HG03066 (cell line): ENCODE data around the gene HS2ST1.

Source experiments
- ATAC-seq: cut with Tn5 transposase; IDR thresholded peaks from one replicate; pipeline ENCODE4 v1.9.1; 2021; ENCODE audit warnings: low read depth; ENCODE audit not compliant: unreplicated experiment

HS2ST1 gene

DNA sequence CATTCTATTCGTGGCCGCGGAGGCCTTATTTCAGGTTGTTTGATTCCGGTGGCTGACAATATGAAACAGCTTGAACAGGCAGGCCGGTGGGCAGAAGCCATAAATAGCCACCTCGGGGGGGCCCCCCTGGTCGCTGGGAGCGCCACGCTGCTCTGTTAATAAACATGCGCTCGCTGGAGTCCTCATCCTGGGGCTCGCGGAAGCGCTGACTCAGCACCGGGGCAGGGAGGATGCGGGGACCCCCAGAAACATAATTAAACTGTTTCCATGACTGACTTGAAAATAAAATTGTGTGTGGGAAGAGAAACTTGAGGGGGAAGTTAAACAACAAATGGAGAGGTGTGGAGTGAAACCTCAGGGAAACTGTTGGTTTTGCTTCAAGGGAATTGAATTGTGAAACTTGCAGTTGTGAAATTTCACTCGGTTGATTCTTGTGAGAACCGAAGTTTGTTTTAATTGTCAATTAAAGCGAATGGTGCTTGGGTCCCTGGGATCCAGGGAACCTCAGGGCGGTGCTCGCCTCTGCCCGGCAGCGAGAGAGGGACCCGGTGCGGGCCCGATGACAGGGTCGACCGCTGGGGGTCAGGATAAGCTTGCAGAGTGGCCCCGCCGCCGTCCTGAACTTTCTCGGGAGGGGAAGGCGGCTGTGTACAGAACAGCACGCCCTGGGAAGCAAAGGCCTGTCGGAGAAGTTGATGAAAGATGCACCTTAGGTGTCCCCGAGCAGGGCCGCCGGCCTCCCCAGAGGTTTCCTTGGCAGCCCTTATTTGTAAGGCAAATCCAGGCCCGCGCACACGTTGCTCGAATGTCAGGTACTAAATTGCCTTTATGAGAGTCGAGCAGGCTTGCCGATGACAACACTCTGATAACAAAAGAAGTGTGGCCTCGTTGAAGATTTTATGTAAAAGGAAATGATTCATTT, 237.3 kb downstream of the HS2ST1 start:
- peak; percentile 80 for ATAC-seq

DNA sequence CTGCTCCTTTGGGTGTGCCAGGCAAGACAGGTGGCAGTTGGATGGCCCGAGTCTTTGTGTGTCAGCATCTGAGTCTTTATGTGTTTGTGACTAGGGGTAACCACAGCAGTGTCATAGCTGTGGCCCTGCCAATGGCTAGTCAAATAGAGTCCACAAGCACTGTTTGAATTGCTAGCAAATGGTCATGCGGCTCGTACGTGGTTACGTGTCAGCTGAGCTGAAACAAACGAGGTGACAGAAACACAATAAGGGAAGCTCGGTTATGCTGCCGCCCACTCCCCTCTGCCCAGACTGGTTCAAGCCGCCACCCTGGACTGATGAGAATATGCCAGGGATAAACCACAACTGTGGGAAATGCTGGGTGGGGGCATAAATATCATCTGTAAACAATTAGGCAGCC, 239.9 kb downstream of the HS2ST1 start:
- ATAC-seq, result no peak

DNA sequence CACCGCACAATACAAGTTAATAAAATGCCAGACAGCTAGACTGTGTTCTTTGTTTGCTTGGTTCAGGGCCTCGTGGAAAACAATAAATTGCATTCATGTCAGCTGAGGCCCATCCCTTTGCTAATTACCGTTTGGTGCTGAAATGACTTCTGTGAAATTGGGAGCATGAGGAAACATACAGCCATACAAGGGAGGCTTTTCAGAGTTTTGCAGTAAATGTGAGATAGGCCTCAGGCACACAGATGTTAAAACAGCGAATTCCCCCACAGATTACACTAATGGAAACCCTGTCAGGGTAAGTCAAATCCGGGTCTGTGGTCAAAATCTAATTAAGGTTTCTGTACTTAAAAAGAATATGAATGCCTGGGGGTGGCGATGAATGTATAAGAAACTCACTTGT, 240.7 kb downstream of the HS2ST1 start:
- ATAC-seq, result no peak

DNA sequence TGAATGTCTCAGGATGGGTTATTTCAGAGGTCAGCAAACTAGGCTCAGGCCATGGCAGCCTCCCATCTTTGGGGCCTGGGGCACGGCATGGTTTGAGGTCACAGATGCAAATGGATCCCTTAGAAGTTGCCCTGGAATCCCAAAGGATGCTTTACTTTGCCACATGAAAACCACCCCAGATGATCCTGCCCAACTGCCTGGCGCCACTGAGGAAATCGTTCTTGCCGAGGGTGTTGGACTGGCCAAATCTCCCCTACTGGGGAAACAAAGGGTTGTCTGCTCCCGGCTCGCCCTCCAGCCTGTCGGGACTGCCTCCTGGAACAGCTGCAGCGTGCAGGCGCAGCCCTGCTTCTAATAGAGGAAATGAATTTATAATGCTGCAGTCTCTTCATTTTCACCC, 241.2 kb downstream of the HS2ST1 start:
- no peak for ATAC-seq

DNA sequence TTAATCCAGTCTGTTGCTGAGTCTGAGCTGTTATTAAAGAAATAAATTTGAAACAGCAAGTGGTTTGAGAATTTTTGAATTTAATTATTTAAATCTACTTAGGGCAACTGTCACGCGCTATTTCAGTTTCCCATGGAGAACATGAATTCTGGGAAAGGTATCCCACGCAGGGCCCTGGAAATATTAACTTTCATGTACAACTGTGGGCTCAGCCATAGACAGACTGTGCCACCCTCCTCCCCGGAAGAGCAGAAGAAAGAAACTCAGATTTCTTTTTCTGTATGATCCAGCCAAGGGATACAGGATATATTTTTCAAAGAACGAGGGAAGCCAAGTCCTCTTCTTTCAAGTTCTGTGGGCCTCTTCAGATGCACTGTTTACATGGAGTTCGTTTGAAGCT, 241.7 kb downstream of the HS2ST1 start:
- no peak for ATAC-seq

GRCh38 chr1:87159378-87159915, 245.0 kb downstream of the HS2ST1 start:
- ATAC-seq, result no peak
